GM18867 (cell line): ENCODE results near the gene NOL4L.
"Not testable (repeated sequence)": the region's sequence is repeated elsewhere in the genome, so short reads cannot be mapped to it uniquely, and the experiment has no call there.

Experiments used
- ATAC-seq: cut with Tn5 transposase; IDR thresholded peaks from one replicate; pipeline ENCODE4 v1.9.1; 2021; ENCODE audit warnings: mild to moderate bottlenecking, moderate library complexity; ENCODE audit not compliant: unreplicated experiment

NOL4L gene

DNA sequence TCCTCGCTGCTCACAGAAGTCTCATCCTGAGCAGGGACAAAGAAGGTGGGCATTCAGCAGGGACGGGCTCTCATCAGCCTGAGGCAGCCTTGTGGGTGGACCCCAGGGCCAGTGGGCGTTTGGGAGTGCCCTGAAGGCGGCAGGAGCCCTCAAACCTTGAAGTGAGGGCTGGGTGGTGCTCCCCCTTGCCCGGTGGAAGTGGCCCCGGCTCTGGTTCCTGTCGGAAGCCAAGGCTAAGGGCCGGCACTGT lies 110.5 kb downstream of the NOL4L start:
- no peak for ATAC-seq

DNA sequence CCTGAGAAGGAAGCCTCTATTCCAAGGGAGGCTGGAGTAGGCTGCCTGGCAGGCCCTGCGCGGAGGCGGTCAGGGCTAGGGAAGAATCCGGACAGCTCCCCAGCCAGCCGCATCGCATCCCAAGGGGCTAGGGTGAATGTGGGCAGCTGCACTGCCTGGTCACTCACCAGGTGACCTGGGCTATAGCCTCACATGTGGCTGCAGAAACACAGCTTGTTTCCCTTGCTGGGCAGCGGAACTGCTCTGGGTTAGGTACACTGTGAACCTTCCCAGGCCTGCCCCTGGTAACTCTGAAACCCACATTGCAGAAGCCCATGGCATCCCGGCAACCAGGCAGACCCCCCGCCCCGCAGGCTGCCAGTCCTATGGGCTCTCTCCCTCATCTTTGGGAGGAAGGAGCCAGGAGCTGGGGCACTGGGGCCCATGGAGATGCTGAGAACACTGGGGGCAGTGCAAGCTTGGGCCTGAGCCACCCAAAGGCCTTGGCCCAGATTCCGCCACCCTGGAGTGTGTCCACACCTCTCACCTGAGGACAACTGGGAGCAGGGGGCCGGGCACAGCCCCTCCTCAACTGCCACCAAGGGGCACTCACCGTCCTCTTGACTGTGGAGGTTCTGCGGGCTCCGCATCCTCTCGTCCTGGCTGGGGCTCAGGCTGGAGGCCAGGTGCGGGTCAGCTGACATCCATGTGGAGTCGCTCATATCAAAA lies 111.0 kb downstream of the NOL4L start:
- no peak for ATAC-seq

DNA sequence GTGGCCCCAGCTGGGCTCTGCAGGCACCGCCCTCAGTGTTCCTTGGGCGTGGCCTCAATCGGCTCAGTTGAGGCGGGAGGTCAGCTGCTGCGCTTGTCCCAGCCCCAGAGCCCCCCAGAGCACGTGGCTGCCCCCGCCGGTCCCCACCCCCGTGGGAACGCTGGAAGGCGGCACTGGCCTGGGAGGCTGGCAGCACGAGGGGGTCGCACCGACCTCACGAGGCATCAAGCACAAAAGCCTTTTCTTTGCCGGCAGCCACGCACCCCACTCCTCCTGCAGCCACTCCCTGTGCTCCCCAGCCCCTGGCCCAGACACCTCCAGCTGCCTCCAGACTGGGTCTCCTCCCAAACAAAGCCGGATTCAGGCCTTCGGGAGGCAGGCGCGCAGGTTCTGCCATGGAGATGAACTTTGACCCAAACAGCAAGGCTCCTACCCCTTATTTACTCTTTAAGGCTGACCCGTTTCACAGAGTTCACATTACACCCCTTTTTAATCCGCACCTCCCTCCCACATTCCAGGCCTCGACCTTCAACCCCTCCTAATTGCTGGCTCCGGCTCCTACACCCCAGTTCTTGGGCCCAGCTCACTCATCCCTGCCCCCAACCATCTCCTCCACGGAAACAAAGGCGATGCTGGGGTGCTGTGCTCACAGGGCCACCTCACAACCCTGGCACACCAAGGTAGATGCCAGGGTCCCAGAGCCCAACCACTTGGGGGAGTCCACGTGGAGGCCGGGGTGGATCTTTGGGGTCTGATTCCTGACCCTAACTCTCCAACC lies 111.7 kb downstream of the NOL4L start:
- ATAC-seq = no peak

DNA sequence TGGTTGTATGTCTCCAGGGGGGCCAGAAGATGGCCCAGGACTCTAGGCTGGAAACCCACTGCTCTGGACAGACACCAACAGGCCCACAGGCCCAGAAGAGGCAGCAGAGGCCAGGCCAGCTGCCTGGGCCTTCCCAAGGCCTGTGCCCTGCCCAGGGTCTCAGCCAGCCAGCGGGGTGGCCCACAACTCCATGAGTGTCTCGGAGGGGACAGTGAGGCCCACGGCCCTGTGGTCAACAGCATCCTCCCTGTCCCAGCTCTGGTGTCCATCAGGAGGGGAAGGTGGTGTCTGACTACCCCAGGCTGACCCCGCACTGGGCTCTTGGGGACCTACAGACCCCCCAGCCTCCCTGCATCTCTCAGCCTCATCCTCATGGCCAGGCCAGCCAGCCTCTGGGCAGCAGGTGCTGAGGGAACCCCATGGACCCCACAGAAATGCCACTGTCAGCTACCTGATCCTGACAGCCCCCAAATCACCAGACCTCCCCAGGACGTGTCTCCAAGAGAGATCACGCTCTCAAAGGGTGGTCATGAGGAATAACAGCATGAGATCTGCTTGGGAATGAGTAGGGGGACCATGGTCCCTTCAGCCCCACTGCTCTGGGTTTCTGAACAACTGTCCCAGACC lies 112.4 kb downstream of the NOL4L start:
- ATAC-seq = no peak

DNA sequence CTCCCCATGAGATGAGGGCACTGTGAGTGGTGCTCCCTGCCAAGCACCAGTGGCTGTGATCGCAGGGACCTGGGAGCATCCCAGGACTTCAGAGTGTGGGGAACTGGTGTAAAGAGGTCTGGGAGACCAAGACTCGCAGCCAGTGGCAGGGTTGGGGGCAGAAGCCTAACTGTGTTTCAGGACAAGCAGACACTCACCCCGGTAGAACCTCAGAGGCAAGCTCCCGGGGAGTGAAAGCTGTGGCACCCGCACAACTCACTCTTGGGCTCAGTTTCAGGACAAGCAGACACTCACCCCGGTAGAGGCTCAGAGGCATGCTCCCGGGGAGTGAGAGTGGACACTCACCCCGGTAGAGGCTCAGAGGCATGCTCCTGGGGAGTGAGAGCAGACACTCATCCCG lies 114.2 kb downstream of the NOL4L start:
- ATAC-seq = no peak

DNA sequence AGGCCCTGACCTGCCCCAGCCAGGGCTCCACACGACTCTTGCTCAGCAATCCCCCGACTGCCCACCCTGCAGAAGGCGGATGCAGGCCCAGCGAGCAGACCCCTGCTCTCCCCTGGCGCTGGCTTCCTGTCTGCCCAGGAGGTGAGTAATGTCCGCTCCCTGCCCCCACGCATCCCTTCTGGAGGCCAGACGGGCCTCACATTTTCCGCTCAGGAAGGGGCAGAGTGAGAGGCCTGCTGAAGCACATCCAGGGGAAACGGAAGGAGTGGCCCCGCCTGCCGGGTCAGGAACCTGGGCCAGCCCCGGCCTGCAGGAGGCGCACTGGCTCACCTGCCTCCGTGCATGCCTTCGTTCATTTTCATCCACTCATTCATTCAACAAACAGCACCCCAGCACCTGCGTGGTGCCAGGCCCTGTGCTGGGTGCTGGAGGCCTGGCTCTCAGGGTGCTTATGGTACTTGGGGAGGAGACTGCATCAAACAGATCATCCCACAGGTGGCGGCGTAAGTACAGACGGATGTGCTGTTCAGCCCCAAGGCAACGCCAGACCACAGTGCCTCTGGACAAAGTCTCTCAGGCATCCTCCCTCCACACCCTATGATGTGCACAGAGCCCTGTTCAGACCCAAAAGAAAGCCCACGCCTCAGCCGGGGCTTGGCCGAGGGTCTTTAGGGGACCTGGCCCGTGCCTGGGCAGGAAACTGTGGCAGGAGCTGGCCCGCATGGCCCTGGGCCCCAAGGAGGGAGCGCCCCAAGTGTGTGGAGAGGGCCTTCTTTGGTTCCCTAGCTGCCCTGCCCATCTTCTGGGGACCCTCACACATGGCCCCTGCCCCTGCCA lies 114.9 kb downstream of the NOL4L start:
- no peak for ATAC-seq

DNA sequence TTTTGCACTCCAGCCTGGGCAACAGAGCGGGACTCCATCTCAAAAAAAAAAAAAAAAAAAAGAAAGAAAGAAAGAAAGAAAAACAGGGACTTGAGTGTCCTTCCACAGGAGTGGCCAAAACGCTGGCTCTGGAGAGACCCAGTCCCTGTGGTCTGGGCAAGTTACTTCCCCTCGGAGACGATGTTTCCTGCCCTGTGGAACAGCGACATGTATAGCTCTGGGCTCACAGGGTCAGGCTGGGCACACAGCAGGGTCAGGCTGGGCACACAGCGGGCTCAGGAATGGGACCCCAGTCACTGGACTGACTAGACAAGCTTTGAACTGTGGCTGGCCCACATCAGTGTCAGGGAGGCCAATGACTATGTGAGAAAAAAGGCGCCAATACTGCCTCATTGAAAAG lies 116.3 kb downstream of the NOL4L start:
- no peak for ATAC-seq

DNA sequence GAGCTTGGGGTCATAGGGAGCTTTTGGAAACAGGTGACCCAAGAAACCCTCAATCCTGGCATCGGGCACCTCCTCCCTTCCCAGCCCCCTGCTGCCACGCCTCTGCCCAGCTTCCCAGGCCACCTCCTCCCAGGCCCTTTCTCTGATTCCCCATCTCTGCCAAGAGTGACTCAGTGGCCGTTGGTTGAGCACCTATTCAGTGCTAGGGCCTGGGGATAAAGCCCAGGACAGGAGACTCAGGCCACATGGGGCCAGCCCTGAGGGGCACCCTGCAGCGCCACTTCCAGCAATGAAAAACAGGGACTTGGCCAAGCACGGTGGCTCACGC lies 116.9 kb downstream of the NOL4L start:
- no peak for ATAC-seq

DNA sequence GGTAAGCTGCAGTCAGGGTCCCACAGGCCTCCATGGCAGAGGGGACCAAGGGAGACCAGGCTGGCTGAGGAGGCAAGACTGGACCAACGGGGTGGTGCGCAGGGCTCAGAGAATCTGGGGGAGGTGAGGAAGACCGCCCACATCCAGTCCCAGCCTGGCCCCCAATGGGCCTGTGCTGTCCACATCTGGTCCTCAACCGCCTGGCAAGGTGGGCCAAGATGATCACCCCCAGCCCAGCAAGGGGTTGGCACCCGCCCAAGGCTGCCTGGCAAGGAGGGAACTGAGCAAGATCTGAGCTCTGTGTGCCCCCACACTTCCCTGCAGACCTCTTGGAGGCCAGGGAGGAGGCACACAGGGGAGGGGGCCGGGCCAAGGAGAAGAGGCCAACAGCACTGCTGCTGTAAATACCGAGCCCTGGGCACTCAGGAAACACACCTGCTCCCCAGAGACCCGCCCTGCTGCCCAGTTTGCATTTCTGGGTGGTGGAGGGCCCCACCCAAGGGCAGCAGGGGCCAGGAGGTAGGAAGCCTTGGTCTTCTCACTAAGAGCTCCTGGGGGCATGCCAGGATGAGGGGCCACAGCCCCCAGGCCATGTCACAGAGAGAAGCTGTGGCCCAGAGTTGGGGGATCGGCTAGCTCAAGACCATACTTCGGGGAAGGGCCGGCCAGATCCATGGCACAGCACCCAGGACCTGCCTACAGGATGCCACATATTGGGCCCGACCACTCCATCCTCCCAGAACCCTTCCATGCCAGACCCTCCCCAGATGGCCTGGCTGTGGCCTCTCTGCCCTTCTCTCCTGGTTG lies 117.4 kb downstream of the NOL4L start:
- no peak for ATAC-seq

DNA sequence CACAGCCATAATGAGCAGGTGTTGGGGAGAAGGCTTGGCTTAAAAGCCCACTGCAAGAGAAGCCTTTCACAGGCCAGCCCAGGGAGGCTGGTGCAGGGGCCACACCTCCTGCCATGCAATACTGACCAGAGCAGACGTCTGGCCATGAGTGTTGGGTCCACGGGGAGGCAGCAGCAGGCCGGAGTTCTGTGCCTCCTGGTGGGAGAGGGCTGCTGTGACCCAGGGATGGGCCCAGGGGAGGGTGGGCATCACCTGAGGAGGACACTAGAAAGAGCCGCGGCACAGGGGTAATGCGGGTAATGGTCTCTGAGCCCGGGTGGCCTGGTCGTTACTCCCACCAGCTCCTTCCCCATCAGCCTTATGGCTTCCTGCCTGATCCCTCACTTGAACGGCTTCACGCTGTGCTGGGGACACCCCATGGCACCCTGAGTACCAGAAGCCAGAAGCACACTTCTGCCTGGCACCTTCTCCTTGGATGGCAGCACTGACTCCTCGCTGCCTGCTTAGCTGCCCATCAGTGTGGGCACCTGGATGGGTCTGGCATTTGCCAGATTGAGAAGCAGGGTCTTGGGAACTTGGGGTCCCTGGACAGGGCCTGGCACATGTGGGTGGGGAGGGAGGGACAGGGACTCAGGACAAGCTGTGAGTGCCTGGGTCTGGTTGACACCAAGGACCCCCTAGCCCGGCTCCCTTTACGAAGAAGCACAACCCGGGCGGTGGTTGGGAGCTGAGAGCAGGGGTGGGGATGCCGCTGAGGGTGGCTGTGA lies 118.2 kb downstream of the NOL4L start:
- no peak for ATAC-seq

DNA sequence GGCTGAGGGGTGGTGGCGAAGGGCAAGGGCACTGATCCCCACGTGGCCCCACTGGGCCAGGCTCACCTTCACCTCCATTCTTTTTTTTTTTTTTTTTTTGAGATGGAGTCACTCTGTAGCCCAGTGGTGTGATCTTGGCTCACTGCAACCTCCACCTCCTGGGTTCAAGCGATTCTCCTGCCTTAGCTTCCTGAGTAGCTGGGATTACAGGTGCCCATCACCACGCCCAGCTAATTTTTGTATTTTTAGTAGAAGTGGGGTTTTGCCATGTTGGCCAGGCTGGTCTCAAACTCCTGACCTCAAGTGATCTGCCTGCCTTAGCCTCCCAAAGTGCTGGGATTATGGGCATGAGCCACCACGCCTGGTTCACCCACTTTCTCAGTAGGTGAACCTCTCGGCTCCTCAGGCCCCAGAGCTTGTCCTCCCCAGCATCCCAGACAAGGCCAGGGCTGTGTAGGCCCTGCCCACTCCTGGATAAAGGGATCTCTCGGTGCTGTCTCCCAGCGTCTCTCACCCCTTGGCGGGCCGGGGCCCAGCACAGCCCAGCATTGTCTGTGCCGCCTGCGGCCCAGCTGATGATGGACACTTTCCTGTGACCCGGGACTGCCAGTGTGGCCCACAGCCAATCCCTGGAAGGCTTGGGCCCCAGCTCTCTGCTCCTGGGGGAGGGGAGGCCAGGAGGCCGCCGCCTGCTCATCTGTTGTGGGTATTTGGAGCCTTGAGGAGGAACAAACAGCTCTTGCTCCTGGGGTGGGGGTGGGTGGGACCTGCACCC lies 119.0 kb downstream of the NOL4L start:
- not testable (repeated sequence) for ATAC-seq

DNA sequence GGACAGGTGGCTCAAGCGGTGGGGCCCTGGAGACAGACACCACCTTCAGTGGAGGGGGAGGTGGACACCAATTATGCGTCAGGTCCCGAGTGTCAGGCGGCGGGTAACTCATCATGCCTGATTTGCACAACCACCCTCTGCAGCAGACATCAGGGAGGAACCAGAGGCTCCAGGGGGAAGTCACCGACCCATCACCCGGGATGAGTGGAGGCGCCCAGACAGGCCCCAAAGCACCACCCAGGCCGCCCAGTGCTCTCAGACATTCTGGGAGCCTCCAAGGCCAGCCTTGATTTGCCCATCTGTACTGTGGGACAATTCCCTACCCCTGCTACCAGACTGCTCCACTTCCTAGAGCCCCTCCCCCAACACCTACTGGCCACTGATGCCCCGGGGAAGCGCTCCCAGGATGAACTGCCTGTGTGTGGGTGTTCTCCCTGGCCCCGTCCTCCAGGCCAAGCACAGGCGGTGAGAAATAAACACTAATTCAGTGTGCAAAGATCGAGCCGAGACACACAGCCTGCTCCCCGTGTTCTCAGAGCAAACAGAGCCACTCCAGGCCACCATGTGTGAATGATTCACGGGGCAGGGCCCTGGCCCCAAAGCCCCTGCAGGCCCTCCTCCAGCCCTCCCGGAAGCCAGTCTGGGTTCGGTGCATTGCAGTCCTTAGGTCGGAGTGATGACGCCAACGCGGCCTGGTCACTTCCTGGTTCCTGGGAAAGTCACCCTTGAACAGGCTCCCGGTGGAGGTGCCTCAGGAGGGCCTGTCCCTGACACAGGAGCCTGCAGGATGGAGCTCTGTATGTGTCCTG lies 119.8 kb downstream of the NOL4L start:
- no peak for ATAC-seq

DNA sequence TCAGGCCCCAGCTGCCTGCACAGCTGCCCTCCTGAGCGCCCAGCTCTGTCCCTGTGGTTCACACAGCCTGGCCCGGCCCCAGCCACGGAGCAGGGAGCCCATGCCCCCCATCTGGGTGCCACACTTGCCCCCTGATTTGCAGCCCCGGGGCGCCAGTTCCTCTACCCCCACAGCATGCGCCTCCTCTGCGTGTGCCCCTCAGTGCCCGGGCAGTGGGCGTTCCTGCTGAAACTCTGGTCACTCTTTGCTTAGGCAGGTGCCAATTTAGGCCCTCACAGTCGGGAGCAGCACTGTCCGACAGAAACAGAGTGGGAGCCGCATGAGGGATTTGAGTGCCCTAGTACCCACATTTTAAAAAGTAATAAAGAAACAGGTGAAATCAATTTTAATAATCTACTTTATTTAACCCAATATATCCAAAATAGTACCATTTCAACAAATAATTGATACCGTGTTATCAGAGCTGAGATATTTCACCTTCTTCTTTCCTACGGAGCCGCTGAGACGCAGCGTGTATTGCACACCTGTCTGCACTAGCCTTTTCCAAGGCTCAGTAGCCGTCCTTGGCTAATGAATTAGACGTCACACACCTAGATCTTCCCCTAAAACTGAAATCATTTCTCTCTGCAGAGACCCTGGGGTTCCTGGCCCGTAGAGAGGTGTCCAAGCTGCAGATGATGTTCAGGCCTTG lies 120.6 kb downstream of the NOL4L start:
- no peak for ATAC-seq

DNA sequence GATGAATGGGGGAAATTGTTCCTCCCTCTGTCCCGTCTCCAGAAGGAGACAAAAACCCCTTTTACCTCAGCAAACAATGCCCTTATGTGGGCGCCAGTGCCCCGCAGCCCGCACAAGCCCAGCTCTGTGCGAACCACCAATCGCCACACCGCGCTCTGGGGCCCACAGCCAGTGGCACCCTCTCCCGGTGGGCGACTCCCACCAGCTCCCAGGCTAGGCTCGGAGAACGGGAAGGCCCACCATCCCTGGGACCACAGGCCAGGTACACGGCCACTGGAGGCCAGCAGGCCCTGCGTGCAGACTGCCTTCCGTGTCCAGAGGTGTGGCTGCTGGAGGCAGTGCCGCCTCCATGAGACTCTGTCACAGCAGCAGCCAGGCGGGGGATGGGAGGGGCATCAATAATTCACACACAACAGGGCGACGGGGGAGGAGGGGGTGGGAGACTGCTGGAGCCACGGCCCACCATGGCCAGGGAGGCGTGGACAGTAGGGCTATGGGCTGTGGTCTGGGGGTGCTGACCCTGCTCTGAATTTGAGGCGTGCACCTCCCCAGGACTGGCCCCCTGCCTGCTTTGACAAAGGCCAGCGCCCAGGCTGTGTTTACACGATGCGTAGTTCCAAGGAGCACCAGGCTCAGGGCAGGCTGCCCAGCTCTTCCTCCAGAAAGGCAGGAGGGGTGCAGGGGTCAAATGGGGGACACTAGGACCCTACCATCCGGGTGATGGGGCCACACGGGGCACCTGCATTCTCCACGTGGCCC lies 121.3 kb downstream of the NOL4L start:
- ATAC-seq = no peak

DNA sequence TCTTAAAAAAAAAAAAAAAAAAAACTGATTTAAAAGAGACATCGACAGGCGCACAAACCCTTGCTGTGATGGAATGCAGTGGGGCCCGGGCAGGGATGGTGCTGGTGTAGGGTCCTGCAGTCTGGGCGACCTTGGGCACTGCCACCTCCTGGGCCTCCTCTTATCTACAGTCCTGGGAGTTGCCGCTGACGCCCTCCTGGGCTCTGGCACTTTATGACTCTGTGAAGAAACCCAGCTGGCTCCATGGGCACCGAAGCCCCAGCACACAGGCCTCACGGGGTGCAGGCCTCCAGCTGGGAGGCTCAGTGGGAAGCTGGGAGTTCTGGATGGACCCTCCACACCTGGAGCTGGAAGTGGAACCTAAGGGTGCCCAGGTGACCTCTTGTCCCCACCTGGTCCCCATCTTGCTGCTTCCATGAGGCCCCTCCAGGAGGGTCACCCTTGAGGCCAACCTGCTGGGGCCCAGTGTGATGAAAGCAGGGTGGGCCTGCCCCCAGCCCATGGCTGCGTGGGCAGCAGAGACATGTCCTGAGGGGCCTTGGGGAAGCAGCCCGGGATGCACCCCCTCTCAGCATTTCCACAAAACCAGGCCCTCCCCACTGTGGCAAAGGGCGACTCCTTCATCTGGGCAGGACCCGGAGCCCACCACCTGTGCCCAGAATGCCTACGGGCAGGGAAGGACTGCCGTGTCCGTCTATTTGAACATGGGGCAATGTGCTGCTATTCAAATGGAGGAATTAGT lies 122.1 kb downstream of the NOL4L start:
- ATAC-seq = no peak

DNA sequence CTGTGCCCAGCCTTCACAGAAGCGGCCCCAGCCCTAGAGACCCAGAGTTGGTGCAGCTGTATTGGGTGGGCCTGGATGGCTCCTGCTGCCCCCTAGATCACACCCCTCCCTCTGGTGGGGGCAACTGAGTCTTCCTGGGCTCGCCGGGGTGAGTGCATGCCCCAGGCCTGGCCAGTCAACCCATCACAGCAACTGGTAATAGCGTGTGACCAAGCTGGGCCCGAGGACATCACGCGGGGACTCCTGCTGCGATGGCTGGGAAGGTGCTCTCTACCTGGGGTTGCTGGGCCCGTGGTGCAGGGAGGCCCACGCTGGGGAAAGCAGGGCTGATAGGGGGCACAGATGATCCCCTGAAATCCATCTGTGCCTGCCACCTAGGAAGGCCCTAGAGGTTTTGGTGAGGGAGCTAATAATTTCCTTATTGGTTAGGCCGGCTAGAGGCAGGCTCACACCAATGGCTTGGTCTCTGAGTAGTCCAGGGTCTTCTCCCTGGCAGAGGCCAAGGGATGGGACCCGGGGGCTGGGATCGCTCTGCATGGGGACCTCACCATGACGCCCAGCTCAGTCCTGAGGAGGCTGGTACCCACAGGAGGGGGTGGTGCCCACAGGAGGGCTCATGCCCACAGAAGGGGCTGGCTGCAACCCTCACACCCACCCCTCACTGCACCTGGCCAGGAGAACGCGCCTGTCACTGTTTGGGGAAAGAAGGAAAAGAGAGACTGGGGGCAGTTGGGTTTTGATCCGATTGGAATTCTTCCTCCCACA lies 123.1 kb downstream of the NOL4L start:
- no peak for ATAC-seq
